LHCN-M2 (cell line): Measurements from ENCODE around the gene MYO1D. TPM values are rescaled to one million over a fixed set of nuclear protein-coding genes. Genes with fewer than 3 reads are reported as not detected.
A peak's percentile ranks its signal among the peaks of the same experiment; 100 is the strongest.

ENCODE experiments used
- DNase-seq: peaks from one replicate; pipeline ENCODE4 v3.0.0-alpha.2; 2012; ENCODE audit warnings: low read depth
- total RNA-seq: library from RNA; depleted of rRNA; stranded (reverse); fragments of >200 nt; gene quantifications from 2 replicates; pipeline ENCODE4 v1.2.3, GENCODE V29; 2014

MYO1D gene
- total RNA-seq, 1 experiment from 2014 or later, result 35.1 TPM

DNA sequence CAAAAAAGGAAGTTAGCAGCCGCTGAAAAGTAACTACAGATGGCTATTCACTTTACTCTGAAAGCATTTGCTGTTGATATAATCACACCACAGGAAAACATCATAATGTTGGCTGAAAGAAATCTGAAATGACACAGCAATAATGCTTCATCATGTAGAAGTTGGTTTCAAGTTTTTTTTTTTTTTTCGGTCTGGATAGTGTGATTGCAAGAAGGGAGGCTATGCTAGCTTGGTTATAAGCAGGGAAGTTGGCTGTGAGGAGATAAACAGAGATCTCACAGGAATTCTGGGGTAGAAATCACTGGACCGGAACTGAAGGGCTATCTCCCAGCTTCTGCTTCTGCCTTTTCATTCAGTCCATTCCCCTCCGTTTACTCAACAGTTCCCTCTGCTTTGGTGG is 57.9 kb downstream of the MYO1D start:
- DNase-seq, result peak; percentile 12

DNA sequence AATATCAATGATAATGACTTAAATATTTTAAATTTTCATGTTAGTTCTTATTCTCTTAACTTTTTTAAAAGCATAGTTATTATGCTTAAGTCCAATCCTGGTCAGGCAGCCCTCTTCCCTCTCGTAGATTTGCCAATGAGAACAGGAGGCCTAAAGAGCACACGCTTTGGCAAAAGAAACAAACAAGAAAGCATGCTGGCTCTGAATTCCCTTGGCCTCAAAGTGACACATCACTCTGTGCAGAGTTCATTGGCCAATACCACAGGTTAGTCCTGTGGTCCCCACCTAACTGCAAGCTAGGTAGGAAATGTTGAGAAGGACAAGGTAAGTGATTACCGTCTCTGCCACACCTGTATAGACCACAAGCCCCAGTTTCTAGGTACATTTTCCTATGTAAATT is 61.5 kb downstream of the MYO1D start:
- DNase-seq, result no peak

DNA sequence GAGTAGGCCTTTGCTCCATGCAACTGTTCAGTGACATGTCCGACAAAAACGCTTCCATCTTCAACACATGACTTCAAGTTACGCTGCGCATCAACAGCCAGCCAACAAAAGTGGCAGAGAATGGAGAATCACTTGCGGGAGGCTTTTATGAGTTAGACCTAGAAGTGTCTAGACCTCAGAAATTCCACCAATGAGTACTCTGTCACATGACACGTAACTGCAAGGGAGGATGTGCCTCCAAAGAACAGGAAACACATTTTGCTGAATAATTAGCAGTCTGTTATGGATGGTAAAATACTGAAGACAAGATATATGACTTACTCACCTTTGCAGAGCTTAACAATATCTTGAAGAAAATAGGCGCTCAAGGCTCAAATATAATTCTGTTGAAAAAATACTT is 62.1 kb downstream of the MYO1D start:
- no peak for DNase-seq

DNA sequence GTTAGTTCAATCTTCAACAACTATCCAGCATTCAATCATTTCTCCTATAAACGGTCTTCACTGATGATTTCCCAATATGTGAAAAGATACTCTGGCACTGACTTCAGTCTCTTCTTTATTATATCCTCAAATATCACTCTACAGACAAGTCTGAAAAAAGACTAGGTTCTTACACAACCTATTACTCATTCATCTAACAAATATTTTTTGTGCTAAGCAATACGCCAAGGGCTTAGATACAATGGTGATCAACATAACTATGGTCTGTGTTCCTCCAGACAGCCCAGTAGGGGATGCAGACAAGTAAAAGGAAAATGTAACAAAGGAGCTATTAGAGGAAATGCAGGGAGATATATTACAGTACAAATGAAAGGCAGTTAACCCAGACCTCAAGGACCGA is 63.9 kb downstream of the MYO1D start:
- DNase-seq, result peak; percentile 63

DNA sequence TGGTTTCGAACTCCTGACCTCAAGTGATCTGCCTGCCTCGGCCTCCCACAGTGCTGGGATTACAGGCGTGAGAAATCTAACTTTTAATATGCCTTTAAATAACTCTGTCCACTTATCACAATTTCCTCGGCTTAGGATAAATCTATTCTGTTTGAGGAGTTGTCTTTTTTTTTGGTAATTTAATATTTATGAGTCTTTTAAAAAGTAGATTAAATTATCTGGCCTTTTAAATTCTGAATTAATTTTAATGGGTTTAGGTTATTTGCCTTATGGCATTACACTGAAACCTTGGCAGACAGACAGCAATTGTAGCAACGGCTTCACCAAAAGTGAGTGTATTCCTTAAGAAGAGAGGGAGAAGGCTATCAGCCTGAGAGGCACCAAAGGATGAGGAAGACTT is 66.2 kb downstream of the MYO1D start:
- no peak for DNase-seq

DNA sequence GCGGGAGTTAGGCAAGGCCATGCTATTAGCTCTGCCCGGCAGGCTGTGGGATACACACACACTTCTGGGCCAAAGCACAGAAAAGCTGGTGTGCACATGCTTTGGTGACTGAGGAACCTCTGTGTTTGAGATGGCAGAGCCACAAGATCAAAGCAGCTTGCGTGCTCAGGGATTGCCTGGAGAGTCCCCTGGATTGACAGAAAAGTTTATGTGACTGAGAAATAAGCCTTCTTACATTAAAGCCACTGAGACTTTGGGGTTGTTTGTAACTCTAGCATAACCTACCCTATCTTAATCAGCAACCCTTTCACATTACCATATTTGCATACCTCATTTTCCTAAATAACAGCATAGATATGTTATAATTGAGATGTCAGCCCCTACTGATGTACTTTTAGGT is 69.3 kb downstream of the MYO1D start:
- DNase-seq, result no peak

DNA sequence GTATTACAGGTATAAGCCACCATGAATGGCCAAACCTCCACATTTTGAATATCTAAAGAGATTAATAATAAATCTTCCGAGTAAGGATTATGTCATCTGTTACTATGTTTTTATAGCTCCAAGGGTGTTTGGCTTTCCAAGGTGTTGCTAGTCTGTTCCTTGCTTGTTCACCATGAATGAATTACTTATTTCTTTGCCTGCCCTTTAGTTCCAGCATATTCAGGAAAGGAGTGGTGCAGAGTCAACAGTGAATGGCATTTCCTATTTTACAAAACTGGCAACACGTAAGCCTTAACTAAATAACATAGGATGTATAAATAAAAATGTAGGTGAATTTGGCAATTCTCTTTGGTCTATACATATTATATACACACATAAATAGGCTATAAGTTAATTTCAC is 70.3 kb downstream of the MYO1D start:
- DNase-seq, result no peak

DNA sequence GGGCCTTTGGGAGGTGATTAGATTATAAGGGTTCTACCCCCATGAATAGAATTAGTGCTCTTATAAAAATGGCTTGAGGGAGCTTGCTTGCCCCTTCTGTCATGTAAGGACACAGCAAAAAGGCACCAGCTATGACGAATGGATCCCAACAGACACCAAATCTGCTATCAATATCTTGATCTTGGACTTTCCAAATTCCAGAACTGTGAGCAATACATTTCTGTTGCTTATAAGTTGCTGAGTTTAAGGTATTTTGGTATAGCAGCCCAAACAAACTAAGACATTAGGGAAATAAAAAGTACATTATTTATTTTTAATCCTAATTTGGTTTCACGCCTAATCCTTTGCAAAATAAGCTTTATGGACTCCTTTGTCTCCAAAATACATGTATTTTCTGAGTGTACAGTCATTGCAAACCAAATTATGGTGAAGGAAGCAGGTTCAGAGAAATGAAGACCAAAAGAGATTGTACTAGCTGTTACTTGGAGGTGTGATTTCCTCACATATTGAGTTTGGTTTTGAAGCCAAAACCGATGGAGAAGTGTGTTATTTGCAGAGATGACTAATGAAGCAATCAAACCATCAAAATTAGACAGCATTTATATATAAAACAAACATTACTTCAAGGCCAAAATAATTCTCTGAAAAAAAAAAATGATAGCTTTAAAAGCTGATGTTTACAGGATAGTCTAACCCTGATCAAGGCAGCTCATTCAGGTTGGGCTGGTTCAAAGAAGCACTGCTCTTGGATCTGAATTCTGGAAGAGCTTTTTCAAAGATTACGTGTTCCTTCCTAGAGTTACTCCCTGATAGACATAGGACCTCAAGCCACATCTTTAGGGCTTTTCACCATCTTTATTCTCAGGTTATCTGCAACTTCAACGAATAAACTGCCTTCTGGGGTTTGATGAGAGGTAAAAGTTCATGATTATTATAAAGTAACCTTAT is 71.6 kb downstream of the MYO1D start:
- DNase-seq, result no peak

DNA sequence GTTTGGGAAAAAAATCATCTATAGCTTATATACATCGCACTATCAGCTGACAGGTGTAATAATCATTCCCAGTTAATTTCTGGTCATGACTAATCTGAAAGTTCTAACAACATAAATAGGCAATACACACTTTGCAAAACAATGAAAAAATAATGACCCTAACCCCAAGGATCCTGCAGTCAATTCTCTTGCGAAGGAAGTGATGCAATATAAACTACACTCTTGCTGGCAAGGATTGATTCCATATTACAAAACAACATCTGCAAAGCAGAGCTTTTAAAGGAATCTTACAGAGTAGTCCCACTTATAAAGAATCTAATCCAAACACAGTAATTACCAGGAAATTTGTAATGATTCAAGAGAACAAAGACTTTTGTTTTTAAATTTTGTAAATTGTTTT is 73.4 kb downstream of the MYO1D start:
- DNase-seq, result no peak

DNA sequence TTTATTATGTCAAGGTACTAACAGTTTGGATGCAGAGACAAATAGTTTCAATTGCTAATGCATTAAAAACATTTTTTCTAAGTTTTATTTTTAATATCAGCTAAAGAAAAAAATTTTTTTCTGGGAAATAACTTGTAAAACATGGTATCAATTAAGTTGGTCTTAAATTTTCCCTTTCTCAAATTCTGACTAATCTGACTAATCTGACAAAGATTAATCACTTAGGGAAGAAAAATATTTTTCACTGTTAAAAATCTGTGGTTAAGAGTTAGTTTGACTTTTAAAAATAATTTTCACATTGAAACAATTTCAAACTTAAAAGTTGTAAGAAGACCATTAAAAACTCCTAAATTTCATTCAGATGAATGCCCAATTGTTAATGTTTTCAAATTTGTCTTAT is 74.6 kb downstream of the MYO1D start:
- no peak for DNase-seq

DNA sequence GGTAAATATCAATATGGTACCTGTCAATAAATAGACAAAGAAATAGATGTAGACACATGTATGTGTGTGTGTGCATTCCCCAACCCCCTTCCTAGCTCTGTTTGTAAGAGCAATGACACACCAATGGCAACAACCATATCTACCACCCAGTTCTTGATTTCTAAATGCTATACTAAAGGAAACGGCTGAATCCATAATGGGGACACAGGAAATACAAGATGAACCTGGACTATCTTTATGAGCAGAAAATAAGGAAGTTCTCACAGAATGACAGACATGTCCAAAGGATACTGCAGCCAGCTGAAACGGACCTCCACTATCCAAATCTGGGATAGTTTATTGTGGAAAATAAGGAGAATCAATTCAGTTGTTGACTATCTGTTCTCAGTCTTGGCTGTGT is 75.3 kb downstream of the MYO1D start:
- DNase-seq, result no peak

DNA sequence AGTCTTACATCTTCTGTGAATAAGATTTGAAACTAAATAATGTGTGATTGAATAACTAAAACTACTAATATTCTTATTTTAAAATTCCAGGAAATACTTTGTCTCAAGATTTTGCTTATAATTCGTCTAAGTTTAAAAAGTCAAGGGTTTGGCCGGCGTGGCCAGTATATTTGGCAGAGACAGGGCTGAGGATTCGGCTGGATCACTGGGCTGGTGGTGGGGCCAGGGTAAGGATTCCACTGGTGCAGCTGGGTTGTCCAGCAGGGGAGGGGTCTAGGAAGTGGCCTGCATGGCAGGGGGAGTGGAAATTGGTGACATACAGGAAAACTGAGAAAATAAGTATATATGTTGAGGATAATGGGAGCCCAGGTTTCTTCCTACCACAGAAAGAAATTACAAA is 75.7 kb downstream of the MYO1D start:
- no peak for DNase-seq

DNA sequence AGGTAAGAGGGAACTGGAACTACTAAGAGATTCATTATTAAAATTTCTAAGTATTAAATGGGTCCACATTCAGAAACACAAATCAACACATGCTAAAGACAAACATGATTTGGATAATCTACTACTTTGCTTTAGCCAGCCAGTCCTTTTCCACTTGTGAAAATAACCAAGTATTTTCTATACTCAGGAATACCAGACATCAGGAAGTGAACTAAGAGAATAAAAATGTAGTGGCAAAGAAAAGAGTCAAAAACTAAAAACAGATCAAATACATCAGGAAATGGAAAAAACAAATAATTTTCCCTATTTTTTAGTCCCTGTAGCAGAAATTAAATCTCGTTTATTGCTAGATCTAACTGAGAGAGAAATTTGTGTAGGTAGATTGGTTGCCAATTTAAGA is 78.0 kb downstream of the MYO1D start:
- no peak for DNase-seq

DNA sequence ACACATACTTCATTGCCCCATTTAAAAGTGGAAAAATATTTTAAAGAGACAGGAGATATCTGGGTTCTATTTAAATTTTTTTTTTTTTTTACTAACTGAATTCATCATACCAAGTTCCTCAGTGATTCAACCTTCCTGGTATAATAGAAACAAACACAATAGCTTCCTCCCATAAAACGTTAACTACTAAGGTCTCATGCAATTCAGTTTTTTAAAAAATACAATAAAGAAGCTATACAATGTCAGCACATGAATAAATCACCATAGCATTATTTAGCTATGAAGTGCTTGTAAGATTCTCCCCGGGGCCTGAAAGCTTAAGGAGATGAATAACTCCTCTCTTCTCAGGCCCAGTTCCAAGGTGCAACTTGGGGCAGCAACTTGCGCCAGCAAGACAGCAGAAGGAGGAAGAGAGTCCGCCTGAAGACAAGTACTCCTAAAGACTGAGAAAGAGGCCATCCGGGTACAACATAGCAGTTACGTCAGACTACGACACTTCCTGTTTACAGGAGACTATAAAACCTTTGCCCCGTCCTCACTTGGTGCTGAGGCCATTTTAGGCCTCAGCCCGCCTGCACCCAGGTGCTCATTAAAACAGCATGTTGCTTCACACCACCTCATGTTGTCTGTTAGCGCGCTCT is 81.5 kb downstream of the MYO1D start:
- DNase-seq, result no peak

DNA sequence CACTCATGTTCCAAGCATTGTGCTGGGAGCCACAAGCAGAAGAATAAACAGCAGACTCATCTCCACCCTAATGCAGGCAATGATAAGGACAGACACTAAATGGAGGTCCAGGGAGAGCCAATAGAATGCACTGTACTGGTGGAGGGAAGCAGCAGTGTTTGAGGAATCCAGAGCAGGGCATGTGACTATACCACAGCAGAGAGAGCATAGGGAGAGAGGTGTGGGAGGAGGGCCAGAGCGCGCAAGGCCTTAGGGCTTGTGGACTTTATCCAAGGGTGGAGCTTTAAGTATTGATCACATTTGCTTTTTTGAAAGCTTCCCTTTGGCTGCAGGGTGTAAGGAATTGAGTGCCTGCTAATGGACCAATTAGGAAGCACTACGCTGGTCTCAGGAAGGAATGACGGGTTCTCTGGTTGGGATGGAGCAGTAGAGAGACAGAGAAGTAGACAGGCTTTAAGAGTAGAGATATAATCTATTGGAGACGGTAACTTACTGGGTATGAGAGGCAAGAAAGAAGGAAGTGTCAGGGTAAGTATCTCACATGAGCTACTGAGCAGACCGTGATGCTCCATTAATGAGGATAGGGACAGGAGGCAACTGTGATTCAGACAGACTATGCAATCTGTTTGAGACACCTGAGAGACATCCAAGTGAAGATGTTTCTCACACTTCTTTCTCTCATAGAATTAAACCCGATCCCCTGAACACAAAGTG is 82.2 kb downstream of the MYO1D start:
- DNase-seq, result no peak

DNA sequence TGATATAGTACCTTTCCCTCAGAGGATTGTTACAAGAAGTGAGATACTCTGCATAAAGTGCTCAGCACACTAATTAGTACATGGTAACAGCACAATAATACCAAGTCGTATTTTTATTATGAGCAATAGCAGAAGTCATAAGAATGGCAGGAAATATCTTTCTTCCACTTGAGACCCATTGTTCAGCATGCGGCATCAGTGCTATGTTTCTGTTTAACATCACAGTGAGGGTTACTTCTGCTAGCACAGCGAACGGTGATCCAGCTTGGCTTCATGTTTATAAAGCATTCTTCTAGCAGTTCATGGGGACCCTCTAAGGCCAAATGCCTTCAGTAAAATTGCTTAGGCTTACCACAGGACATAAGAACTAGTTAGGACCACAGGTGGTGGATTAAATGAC is 83.1 kb downstream of the MYO1D start:
- no peak for DNase-seq

DNA sequence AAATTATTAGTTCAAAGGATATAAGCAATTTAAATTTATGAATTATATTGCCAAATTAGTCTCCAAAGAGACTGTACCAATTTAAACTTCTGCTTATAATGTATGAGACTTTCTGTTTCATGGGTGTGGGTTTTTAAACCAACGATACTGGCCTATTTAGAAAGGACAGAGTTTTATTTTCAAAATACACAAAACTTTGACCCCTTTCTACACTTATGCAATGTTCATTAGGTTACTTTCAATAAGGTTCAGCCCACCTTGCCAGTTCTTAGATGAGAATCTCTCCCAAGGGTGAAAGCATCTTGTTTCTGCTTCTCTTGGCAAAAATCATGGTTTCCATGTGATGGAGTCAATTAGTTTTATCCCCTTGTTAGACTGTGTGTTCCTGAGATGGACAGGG is 84.7 kb downstream of the MYO1D start:
- no peak for DNase-seq

DNA sequence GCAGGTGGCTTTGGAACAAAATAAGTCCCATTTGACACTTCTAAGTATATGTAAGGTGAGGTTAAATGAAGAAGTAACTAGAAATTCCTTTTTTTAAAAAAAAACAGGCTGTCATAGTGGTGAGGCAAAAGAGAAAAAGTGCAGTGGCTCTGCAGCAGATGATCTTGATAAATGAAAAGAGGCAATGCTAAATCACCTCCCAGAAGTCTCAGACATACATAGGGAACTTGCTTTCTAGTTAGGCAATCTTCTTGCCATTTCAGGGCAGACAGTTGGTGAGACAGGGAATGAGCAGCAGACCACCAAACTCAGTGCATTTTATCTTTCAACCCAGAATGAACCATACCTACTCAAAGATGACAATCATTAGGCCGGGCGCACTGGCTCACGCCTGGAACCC is 90.8 kb downstream of the MYO1D start:
- no peak for DNase-seq

DNA sequence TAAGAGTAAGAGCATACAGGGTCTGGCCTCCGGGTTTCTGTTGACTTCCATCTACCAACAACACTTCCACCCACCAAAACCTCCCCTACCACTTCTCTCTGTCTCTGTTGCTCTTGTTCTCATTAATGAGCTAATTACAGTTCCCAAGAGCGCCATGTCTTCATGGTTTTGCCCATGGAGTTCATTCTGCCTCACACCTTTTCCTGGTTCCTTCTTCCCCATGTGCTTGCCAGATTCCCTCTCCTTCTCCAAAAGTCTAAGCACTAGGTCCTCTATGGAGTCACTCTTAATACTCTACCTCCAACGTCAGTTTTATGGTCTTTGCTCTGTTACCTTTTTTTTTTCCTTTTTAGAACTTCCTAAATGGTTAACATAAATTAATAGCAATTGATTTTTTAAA is 92.8 kb downstream of the MYO1D start:
- DNase-seq, result no peak

DNA sequence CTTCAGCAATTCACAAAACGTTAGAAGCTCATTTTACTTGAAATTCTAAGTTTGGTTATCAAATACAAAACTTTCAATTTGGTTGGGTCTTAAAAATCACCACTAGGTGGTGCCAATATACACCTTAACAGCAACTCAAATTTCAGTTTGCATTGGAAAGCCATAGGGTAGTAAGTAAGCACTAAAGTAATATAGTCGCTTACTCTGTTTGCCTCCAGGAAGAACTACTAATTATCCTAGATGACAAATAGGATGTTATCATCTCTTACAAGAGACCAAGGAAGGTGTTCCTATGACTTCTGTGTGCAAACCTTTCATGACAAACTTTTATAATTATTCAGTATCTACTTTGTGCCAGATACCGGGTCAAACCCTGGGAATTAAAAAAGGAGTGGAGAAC is 93.3 kb downstream of the MYO1D start:
- DNase-seq, result peak; percentile 49

DNA sequence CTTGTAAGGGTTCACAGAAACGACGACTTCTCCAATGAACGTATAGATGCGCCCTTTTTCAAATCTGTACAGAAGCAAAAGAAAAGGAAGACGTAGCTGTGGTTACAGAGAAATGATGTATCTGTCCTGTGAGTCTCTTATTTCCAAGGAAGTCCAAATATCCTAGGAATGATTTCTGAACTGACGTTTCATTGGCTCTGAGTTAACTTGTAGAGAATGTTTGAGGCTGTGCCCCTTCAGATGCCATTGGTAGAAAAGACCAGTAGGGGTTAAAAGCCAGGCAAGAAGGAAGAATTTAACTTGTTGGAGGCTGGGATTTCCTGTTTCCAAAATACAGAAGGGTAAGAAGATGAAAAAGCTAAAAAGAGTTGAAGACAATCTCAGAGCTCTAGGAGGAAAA is 96.2 kb downstream of the MYO1D start:
- no peak for DNase-seq

DNA sequence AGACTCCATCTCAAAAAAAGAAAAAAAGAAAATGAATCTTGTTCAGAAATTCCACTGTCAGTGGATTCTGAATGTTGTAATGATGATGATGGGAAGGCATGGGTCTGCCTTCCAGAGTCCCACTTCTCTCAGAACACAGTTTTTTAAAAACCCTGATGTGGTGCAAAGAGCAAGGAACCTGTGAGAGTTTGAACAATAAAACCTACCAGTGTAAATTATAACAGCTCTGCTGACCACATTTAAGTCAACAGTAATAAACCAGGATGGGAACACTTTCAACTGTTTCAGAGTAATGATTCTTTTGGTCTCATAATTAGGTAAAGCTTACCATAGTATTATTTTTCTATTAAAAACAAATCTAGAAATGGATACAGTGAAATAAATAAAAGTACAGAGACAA is 99.0 kb downstream of the MYO1D start:
- DNase-seq, result no peak

DNA sequence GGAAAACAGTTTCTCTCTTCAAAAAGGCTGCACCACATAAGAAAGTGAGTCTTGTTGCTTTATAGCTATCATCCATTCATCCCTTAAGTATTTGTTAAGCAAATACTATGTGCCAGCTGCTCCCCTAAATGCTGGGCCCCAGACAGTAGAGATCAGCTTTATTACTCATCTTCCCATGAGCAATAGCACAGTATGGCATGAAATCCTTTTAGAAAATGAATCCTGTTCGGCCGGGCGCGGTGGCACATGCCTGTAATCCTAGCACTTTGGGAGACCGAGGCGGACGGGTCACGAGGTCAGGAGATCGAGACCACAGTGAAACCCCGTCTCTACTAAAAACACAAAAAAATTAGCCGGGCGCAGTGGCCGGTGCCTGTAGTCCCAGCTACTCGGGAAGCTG is 99.5 kb downstream of the MYO1D start:
- peak; percentile 88 for DNase-seq
